Mesenchymal stem cell (in vitro differentiated cells and primary cell): ENCODE results near the gene BORCS6.

Experiments
- DNase-seq: peaks from one replicate; pipeline ENCODE4 v3.0.0-alpha.2; 2013
- H2AFZ ChIP-seq: one replicate; pipeline ENCODE4 v1.6.1; 2013; ENCODE audit warnings: low read depth, mild to moderate bottlenecking, control low read depth, inconsistent platforms, low read length, moderate library complexity
- H2AK5ac ChIP-seq: 2 replicates; pipeline ENCODE4 v1.6.1; 2013; ENCODE audit warnings: low read length, moderate library complexity, mild to moderate bottlenecking, inconsistent platforms; ENCODE audit not compliant: severe bottlenecking
- H2BK120ac ChIP-seq: one replicate; pipeline ENCODE4 v1.6.1; 2013; ENCODE audit warnings: low read depth, mild to moderate bottlenecking, inconsistent platforms, low read length, moderate library complexity
- H2BK12ac ChIP-seq, 2 experiments: one replicate each; pipeline ENCODE4 v1.6.1; 2013; ENCODE audit warnings: inconsistent platforms in 2 of 2, low read length in 2 of 2, mild to moderate bottlenecking in 2 of 2, moderate library complexity in 2 of 2, control low read depth in 1 of 2
- H2BK15ac ChIP-seq: one replicate; pipeline ENCODE4 v1.6.1; 2013; ENCODE audit warnings: mild to moderate bottlenecking, low read depth, inconsistent platforms; ENCODE audit not compliant: poor library complexity, severe bottlenecking
- H2BK5ac ChIP-seq: 2 replicates; pipeline ENCODE4 v1.6.1; 2013; ENCODE audit warnings: low read depth, mild to moderate bottlenecking, low read length, control low read depth, inconsistent platforms; ENCODE audit not compliant: poor library complexity, severe bottlenecking
- H3K14ac ChIP-seq, 2 experiments: one replicate each; pipeline ENCODE4 v1.6.1; 2013; ENCODE audit warnings: inconsistent platforms in 2 of 2, low read length in 2 of 2, control low read depth in 1 of 2, mild to moderate bottlenecking in 1 of 2, moderate library complexity in 1 of 2
- H3K18ac ChIP-seq, 2 experiments: one replicate each; pipeline ENCODE4 v1.6.1; 2013; ENCODE audit warnings: inconsistent platforms in 2 of 2, low read length in 2 of 2, control low read depth in 1 of 2, low read depth in 1 of 2, mild to moderate bottlenecking in 1 of 2
- H3K23ac ChIP-seq, 2 experiments: one replicate each; pipeline ENCODE4 v1.6.1; 2013; ENCODE audit warnings: inconsistent platforms in 2 of 2, low read length in 2 of 2, mild to moderate bottlenecking in 2 of 2, moderate library complexity in 2 of 2, control low read depth in 1 of 2
- H3K27ac ChIP-seq: 2 replicates; pipeline ENCODE4 v1.5.1; 2013; ENCODE audit warnings: mild to moderate bottlenecking, moderate library complexity, low read length, control low read depth, inconsistent platforms; ENCODE audit not compliant: poor library complexity, severe bottlenecking
- H3K27me3 ChIP-seq, 2 experiments: 2 replicates each; pipeline versions ENCODE4 v1.6.1 to v1.7.0; 2013; ENCODE audit warnings: low read length in 2 of 2, mild to moderate bottlenecking in 2 of 2, moderate library complexity in 2 of 2, control low read depth in 1 of 2, inconsistent platforms in 1 of 2; ENCODE audit not compliant: control insufficient read depth in 1 of 2, insufficient read depth in 1 of 2
- H3K36me3 ChIP-seq, 2 experiments: 2 replicates each; pipeline versions ENCODE4 v1.6.1 to v1.7.0; 2013; ENCODE audit warnings: low read length in 2 of 2, control low read depth in 1 of 2, inconsistent platforms in 1 of 2, low read depth in 1 of 2, mild to moderate bottlenecking in 1 of 2; ENCODE audit not compliant: insufficient read depth in 2 of 2, control insufficient read depth in 1 of 2
- H3K4ac ChIP-seq, 2 experiments: one replicate each; pipeline ENCODE4 v1.6.1; 2013; ENCODE audit warnings: inconsistent platforms in 2 of 2, low read length in 2 of 2, mild to moderate bottlenecking in 2 of 2, moderate library complexity in 2 of 2, control low read depth in 1 of 2, low read depth in 1 of 2
- H3K4me1 ChIP-seq: 2 replicates; pipeline ENCODE4 v1.6.1; 2013; ENCODE audit warnings: low read depth, low read length, control low read depth; ENCODE audit not compliant: control insufficient read depth, insufficient read depth
- H3K4me2 ChIP-seq: 2 replicates; pipeline ENCODE4 v1.6.1; 2013; ENCODE audit warnings: low read length, mild to moderate bottlenecking, inconsistent platforms; ENCODE audit not compliant: poor library complexity, severe bottlenecking
- H3K4me3 ChIP-seq, 2 experiments: 2 replicates each; pipeline versions ENCODE4 v1.5.1 to v1.7.0; 2013; ENCODE audit warnings: low read length in 2 of 2, mild to moderate bottlenecking in 2 of 2, control low read depth in 1 of 2, low read depth in 1 of 2; ENCODE audit not compliant: insufficient read depth in 1 of 2
- H3K79me1 ChIP-seq: replicated peaks from 2 replicates; pipeline ENCODE4 v1.6.1; 2013; ENCODE audit warnings: mild to moderate bottlenecking, control low read depth, low read length, inconsistent platforms; ENCODE audit not compliant: poor library complexity, severe bottlenecking
- H3K9ac ChIP-seq: 2 replicates; pipeline ENCODE4 v1.7.0; 2013; ENCODE audit warnings: mild to moderate bottlenecking, low read length, moderate library complexity
- H3K9me3 ChIP-seq: 2 replicates; pipeline ENCODE4 v1.7.0; 2013; ENCODE audit warnings: mild to moderate bottlenecking, low read length; ENCODE audit not compliant: control insufficient read depth
- H4K8ac ChIP-seq: one replicate; pipeline ENCODE4 v1.6.1; 2013; ENCODE audit warnings: inconsistent platforms, mild to moderate bottlenecking, low read length, moderate library complexity
- H4K91ac ChIP-seq: one replicate; pipeline ENCODE4 v1.6.1; 2013; ENCODE audit warnings: mild to moderate bottlenecking, low read length, inconsistent platforms
- WGBS: methylation state at CpG from one replicate; pipeline ENCODE4 v1.1.7; 2013; ENCODE audit warnings: mixed read lengths; 5-methylcytosine and 5-hydroxymethylcytosine counted together

Gene BORCS6

GRCh38 chr17:8141045-8141444 lies 48.9 kb downstream of the BORCS6 start:
- H3K4ac ChIP-seq: no peak overlapping the region
- no peak overlapping the region for H2BK12ac ChIP-seq
- no peak overlapping the region for H3K4me2 ChIP-seq
- H4K8ac ChIP-seq: no peak overlapping the region
- no peak overlapping the region for H3K23ac ChIP-seq
- H3K9me3 ChIP-seq: no peaks in the 10 kb centered on the region
- 96% methylated on average over 7 of the region's 7 CpGs for WGBS
- no peak overlapping the region for H3K9ac ChIP-seq
- no peak overlapping the region for H2BK5ac ChIP-seq
- no peak for DNase-seq
- no peak overlapping the region for H3K27ac ChIP-seq
- no peak overlapping the region for H3K4me3 ChIP-seq
- no peaks in the 10 kb centered on the region for H3K27me3 ChIP-seq
- peaks cover 5% of the 10 kb centered on the region for H3K79me1 ChIP-seq
- peaks cover 52 to 62% of the 10 kb centered on the region in 2 experiments for H3K36me3 ChIP-seq
- H2BK120ac ChIP-seq: no peak overlapping the region
- no peak overlapping the region for H2AK5ac ChIP-seq
- no peak overlapping the region for H3K18ac ChIP-seq
- H2BK15ac ChIP-seq: no peak overlapping the region
- H4K91ac ChIP-seq: no peak overlapping the region
- peaks cover 5% of the 10 kb centered on the region for H3K4me1 ChIP-seq
- no peak overlapping the region for H3K14ac ChIP-seq
- no peak overlapping the region for H2AFZ ChIP-seq

- Histone ChIP-seq H3K4me2 (no peak overlapping the region), H3K4me1 (peaks cover 5% of the 10 kb centered on the region), H3K4ac (no peak overlapping the region), H3K27ac (no peak overlapping the region), H2BK15ac (no peak overlapping the region), H3K4me3 (no peak overlapping the region), H2AK5ac (no peak overlapping the region), H3K23ac (no peak overlapping the region), H2BK12ac (no peak overlapping the region), H3K9me3 (no peaks in the 10 kb centered on the region), H3K36me3 (peaks cover 45 to 55% of the 10 kb centered on the region in 2 experiments), H2AFZ (no peak overlapping the region), H3K9ac (no peak overlapping the region), H3K79me1 (peaks cover 2% of the 10 kb centered on the region), H3K14ac (no peak overlapping the region), H3K18ac (no peak overlapping the region), H3K27me3 (no peaks in the 10 kb centered on the region), H2BK120ac (no peak overlapping the region), H4K8ac (no peak overlapping the region), H2BK5ac (no peak overlapping the region), H4K91ac (no peak overlapping the region)
- DNase-seq: no peak
- WGBS: 95% methylated on average over 13 of the region's 18 CpGs
Measured at GRCh38 chr17:8140065-8141029, 49.6 kb downstream of the BORCS6 start.

GRCh38 chr17:8138672-8139371 lies 51.2 kb downstream of the BORCS6 start:
- DNase-seq: peak; percentile 98
- no peak overlapping the region for H3K14ac ChIP-seq
- H3K9me3 ChIP-seq: no peaks in the 10 kb centered on the region
- H3K18ac ChIP-seq: no peak overlapping the region
- no peak overlapping the region for H2BK5ac ChIP-seq
- no peaks in the 10 kb centered on the region for H3K27me3 ChIP-seq
- no peak overlapping the region for H2BK120ac ChIP-seq
- peaks cover 5% of the 10 kb centered on the region for H3K4me1 ChIP-seq
- peak overlapping the region; percentile 52 to 81 for H3K4me3 ChIP-seq
- H3K79me1 ChIP-seq: peaks cover 2% of the 10 kb centered on the region
- H2BK12ac ChIP-seq: no peak overlapping the region
- H3K36me3 ChIP-seq: peaks cover 34 to 42% of the 10 kb centered on the region in 2 experiments
- no peak overlapping the region for H2BK15ac ChIP-seq
- H4K91ac ChIP-seq: no peak overlapping the region
- peak overlapping the region; percentile 70 for H3K4me2 ChIP-seq
- H3K23ac ChIP-seq: no peak overlapping the region
- no peak overlapping the region for H2AFZ ChIP-seq
- no peak overlapping the region for H3K4ac ChIP-seq
- H3K27ac ChIP-seq: peak overlapping the region; percentile 82
- under 1% methylated on average over 46 of the region's 46 CpGs for WGBS
- peak overlapping the region; percentile 93 for H3K9ac ChIP-seq
- H4K8ac ChIP-seq: no peak overlapping the region
- H2AK5ac ChIP-seq: no peak overlapping the region

GRCh38 chr17:8138374-8138671 lies 51.7 kb downstream of the BORCS6 start:
- Histone ChIP-seq H4K91ac (no peak overlapping the region), H3K9me3 (no peaks in the 10 kb centered on the region), H3K9ac (peak overlapping the region; percentile 66), H3K4me1 (peaks cover 5% of the 10 kb centered on the region), H2AFZ (no peak overlapping the region), H3K23ac (no peak overlapping the region), H2BK12ac (no peak overlapping the region), H3K4me2 (peak overlapping the region; percentile 68), H4K8ac (peak overlapping the region; percentile 30), H2BK120ac (no peak overlapping the region), H3K4me3 (peak overlapping the region in 1 of 2 experiments; percentile 65), H3K27ac (peak overlapping the region; percentile 28), H3K14ac (no peak overlapping the region), H3K18ac (no peak overlapping the region), H3K27me3 (no peaks in the 10 kb centered on the region), H2AK5ac (no peak overlapping the region), H2BK5ac (no peak overlapping the region), H3K79me1 (peaks cover 2% of the 10 kb centered on the region), H2BK15ac (no peak overlapping the region), H3K36me3 (peaks cover 31 to 37% of the 10 kb centered on the region in 2 experiments), H3K4ac (no peak overlapping the region)
- no peak for DNase-seq
- 7% methylated on average over 7 of the region's 7 CpGs for WGBS
